Thyroid gland (tissue), 4 donors: Measurements from ENCODE around the gene GATA3. TPM values are rescaled to one million over a fixed set of nuclear protein-coding genes. Genes with fewer than 3 reads are reported as not detected.

Experiments used
- DNase-seq, 2 donors: peaks; one replicate each; pipeline ENCODE4 v3.0.0-alpha.2; 2019
- H3K27ac ChIP-seq, 3 donors: fragments of 200-600 bp; sonication (generic); 1 replicate in 2 of 3; 2 replicates in 1 of 3; pipeline ENCODE4 v1.5.1; 2016 to 2019; ENCODE audit warnings: mild to moderate bottlenecking in 1 of 3, moderate library complexity in 1 of 3
- H3K27me3 ChIP-seq: fragments of 200-600 bp; sonication (generic); one replicate; pipeline ENCODE4 v1.5.1; 2019
- H3K36me3 ChIP-seq, 2 donors: fragments of 200-600 bp; sonication (generic); one replicate each; pipeline ENCODE4 v1.5.1; 2016 to 2019
- H3K4me1 ChIP-seq, 2 donors: fragments of 200-600 bp; sonication (generic); one replicate each; pipeline ENCODE4 v1.5.1; 2017 to 2019
- H3K4me3 ChIP-seq, 3 donors: fragments of 200-600 bp; sonication (generic); replicated peaks in 1 of 3; 1 replicate in 2 of 3; 2 replicates in 1 of 3; pipeline ENCODE4 v1.5.1; 2016; ENCODE audit warnings: mild to moderate bottlenecking in 1 of 3
- H3K9me3 ChIP-seq: fragments of 200-600 bp; sonication (generic); one replicate; pipeline ENCODE4 v1.5.1; 2017
- POLR2A ChIP-seq, 2 donors: fragments of 450-650 bp; IDR thresholded peaks; one replicate each; pipeline ENCODE4 v1.6.1; 2017; ENCODE audit warnings: antibody characterized with exemption in 2 of 2, mild to moderate bottlenecking in 2 of 2, moderate library complexity in 1 of 2
- WGBS, 2 donors: methylation state at CpG; one replicate each; pipeline ENCODE4 v1.1.5; 2017; 5-methylcytosine and 5-hydroxymethylcytosine counted together
- intact Hi-C: fragments of 100-400 bp; cut with DNase I; formaldehyde crosslinking; loops from one replicate; pipeline ENCODE4 v1.15.1; 2023
- total RNA-seq, 4 donors: library from RNA; depleted of rRNA; stranded (reverse); fragments of >200 nt; gene quantifications; one replicate each; pipeline ENCODE4 v1.2.3, GENCODE V29; 2016
- TF ChIP-seq, protein P1 (sequence below), 6 experiments: fragments of 200-600 bp in 3 of 6; fragments of 450-650 bp in 3 of 6; sonication (generic) in 3 of 6; IDR thresholded peaks; one replicate each; pipeline ENCODE4 v1.5.1; 2016 to 2019; ENCODE audit warnings: antibody characterized with exemption in 6 of 6, mild to moderate bottlenecking in 2 of 6, inconsistent platforms in 1 of 6, moderate library complexity in 1 of 6

Gene GATA3
- total RNA-seq, 4 donors from 2014 or later = 1.1 to 3.8 (median 1.9) TPM

GRCh38 chr10:8070440-8070839 is 16.0 kb downstream of the GATA3 start:
- Histone ChIP-seq H3K36me3 (peaks cover 3 to 6% of the 10 kb centered on the region in 2 donors), H3K9me3 (no peaks in the 10 kb centered on the region), H3K27ac (no peak overlapping the region), H3K4me1 (no peaks in the 10 kb centered on the region), H3K4me3 (no peak overlapping the region), H3K27me3 (no peaks in the 10 kb centered on the region)
- no peak for TF ChIP-seq POLR2A (IDR thresholded peaks at IDR 0.05)
- TF ChIP-seq, protein P1, sequence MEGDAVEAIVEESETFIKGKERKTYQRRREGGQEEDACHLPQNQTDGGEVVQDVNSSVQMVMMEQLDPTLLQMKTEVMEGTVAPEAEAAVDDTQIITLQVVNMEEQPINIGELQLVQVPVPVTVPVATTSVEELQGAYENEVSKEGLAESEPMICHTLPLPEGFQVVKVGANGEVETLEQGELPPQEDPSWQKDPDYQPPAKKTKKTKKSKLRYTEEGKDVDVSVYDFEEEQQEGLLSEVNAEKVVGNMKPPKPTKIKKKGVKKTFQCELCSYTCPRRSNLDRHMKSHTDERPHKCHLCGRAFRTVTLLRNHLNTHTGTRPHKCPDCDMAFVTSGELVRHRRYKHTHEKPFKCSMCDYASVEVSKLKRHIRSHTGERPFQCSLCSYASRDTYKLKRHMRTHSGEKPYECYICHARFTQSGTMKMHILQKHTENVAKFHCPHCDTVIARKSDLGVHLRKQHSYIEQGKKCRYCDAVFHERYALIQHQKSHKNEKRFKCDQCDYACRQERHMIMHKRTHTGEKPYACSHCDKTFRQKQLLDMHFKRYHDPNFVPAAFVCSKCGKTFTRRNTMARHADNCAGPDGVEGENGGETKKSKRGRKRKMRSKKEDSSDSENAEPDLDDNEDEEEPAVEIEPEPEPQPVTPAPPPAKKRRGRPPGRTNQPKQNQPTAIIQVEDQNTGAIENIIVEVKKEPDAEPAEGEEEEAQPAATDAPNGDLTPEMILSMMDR (IDR thresholded peaks at IDR 0.05) = no peak
- DNase-seq = no peak
- intact Hi-C loops = no loop called here
- 94 to 95% methylated on average over 6 of the region's 6 CpGs for WGBS, 2 donors

DNA sequence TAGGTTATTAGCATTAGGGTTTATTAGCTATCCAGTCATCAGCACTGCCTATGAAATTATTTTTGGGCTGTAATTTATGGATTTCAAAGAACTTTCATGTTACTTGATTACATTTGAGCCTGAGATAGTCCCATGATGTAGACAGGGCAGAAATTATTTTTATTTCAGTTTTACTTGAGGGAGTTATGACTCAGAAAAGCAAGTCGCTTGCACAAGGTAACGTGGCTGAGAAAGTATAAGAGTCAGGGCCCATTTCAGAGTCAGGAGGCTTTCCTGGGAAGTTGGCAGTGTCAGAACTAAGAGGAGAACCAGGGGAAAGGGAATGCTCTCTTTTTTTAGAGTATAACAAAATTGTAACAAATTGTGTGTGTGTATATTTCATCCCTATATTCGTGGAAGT is 16.5 kb downstream of the GATA3 start:
- WGBS, 2 donors = 91 to 94% methylated on average over 3 of the region's 3 CpGs
- Histone ChIP-seq H3K27ac (no peak overlapping the region), H3K36me3 (peaks cover 3 to 6% of the 10 kb centered on the region in 2 donors), H3K4me1 (no peaks in the 10 kb centered on the region), H3K27me3 (no peaks in the 10 kb centered on the region), H3K9me3 (no peaks in the 10 kb centered on the region), H3K4me3 (no peak overlapping the region)
- no peak for DNase-seq
- intact Hi-C loops = no loop called here
- no peak for TF ChIP-seq POLR2A (IDR thresholded peaks at IDR 0.05)
- TF ChIP-seq, protein P1 (IDR thresholded peaks at IDR 0.05) = no peak

GRCh38 chr10:8071666-8072065 is 17.2 kb downstream of the GATA3 start:
- TF ChIP-seq, protein P1 (IDR thresholded peaks at IDR 0.05) = no peak
- TF ChIP-seq POLR2A (IDR thresholded peaks at IDR 0.05) = no peak
- H3K27ac ChIP-seq = no peak overlapping the region
- 94 to 95% methylated on average over 5 of the region's 5 CpGs for WGBS, 2 donors
- intact Hi-C loops = no loop called here
- H3K36me3 ChIP-seq = peaks cover 3 to 6% of the 10 kb centered on the region in 2 donors
- H3K9me3 ChIP-seq = no peaks in the 10 kb centered on the region
- no peak overlapping the region for H3K4me3 ChIP-seq
- no peaks in the 10 kb centered on the region for H3K4me1 ChIP-seq
- no peak for DNase-seq
- H3K27me3 ChIP-seq = no peaks in the 10 kb centered on the region

GRCh38 chr10:8072211-8072610 is 17.7 kb downstream of the GATA3 start:
- H3K9me3 ChIP-seq = no peaks in the 10 kb centered on the region
- no peak overlapping the region for H3K27ac ChIP-seq
- intact Hi-C loops = no loop called here
- no peak for DNase-seq
- H3K4me3 ChIP-seq = no peak overlapping the region
- no peaks in the 10 kb centered on the region for H3K27me3 ChIP-seq
- 90 to 91% methylated on average over 4 of the region's 4 CpGs for WGBS, 2 donors
- no peak for TF ChIP-seq POLR2A (IDR thresholded peaks at IDR 0.05)
- TF ChIP-seq, protein P1 (IDR thresholded peaks at IDR 0.05) = no peak
- H3K4me1 ChIP-seq = no peaks in the 10 kb centered on the region
- peaks cover 3 to 6% of the 10 kb centered on the region in 2 donors for H3K36me3 ChIP-seq

- no peak for DNase-seq
These were observed 19.4 kb downstream of the GATA3 start for GRCh38 chr10:8073691-8074416.

More at GRCh38 chr10:8073691-8074416, 19.4 kb downstream of the GATA3 start:
- 92 to 95% methylated on average over 15 of the region's 15 CpGs for WGBS, 2 donors
- Histone ChIP-seq H3K27me3 (no peaks in the 10 kb centered on the region), H3K4me1 (no peaks in the 10 kb centered on the region), H3K27ac (no peak overlapping the region), H3K36me3 (peaks cover 3 to 6% of the 10 kb centered on the region in 2 donors), H3K9me3 (no peaks in the 10 kb centered on the region), H3K4me3 (no peak overlapping the region)
- intact Hi-C loops = no loop called here
- no peak for TF ChIP-seq POLR2A (IDR thresholded peaks at IDR 0.05)
- TF ChIP-seq, protein P1 (IDR thresholded peaks at IDR 0.05) = no peak
